GM12878 (cell line): ENCODE measurements around the gene ME2. TPM values are rescaled to one million over a fixed set of nuclear protein-coding genes. Genes with fewer than 3 reads are reported as not detected.
A peak's percentile ranks its signal among the peaks of the same experiment; 100 is the strongest.

Source experiments
- ATAC-seq: fragments of 200-7000 bp; cut with Tn5 transposase; 3 replicates; pipeline ENCODE4 v1.9.1; 2020; ENCODE audit warnings: mild to moderate bottlenecking, moderate library complexity
- BruUV-seq: library from RNA; stranded (reverse); fragments of 400-500 nt; replicated peaks from 2 replicates; lab custom pipeline; 2021; lab: Mats Ljungman, UMichigan
- CTCF ChIA-PET: fragments of 300-600 bp; sonication (Branson Sonifier 250); formaldehyde crosslinking; extraction: SDS; loops from one replicate; lab custom pipeline; 2021; ENCODE audit warnings: inconsistent platforms; lab: Yijun Ruan, JAX
- POLR2A ChIA-PET: fragments of 350-600 bp; formaldehyde crosslinking; extraction: SDS; loops from one replicate; lab custom pipeline; 2021; ENCODE audit warnings: inconsistent platforms; lab: Charles Lee
- RAD21 ChIA-PET: fragments of 300-600 bp; sonication (Branson Sonifier 250); formaldehyde crosslinking; loops from one replicate; lab custom pipeline; 2023; ENCODE audit warnings: antibody characterized with exemption; ENCODE audit not compliant: unreplicated experiment; lab: Charles Lee
- SMC1A ChIA-PET: fragments of 300-600 bp; sonication (Branson Sonifier 250); formaldehyde crosslinking; loops from one replicate; lab custom pipeline; 2023; ENCODE audit not compliant: unreplicated experiment, uncharacterized antibody; lab: Charles Lee
- DNase-seq: peaks from one replicate; pipeline ENCODE4 v3.0.0-alpha.2; 2011; ENCODE audit warnings: low read depth, low spot score
- FAIRE-seq: peaks from 3 replicates; lab custom pipeline; 2011; peaks lifted over from hg19 to GRCh38; lab: Jason Lieb, UNC
- H2AFZ ChIP-seq: 2 replicates; pipeline ENCODE4 v1.6.0; 2011; ENCODE audit warnings: low read depth, low read length, control low read depth; ENCODE audit not compliant: control insufficient read depth
- H3K27ac ChIP-seq: 2 replicates; pipeline ENCODE4 v1.5.1; 2011; ENCODE audit warnings: control low read depth; ENCODE audit not compliant: control insufficient read depth, insufficient read depth
- H3K27me3 ChIP-seq, 2 experiments: replicated peaks in 1 of 2; 2 replicates each; pipeline versions ENCODE4 v1.6.0 to v1.6.1; 2011; ENCODE audit warnings: low read length in 1 of 2; ENCODE audit not compliant: control insufficient read depth in 2 of 2, insufficient read depth in 2 of 2
- H3K36me3 ChIP-seq, 2 experiments: 2 replicates each; pipeline ENCODE4 v1.5.1; 2011; ENCODE audit warnings: low read length in 1 of 2; ENCODE audit not compliant: control insufficient read depth in 2 of 2, insufficient read depth in 2 of 2
- H3K4me1 ChIP-seq: 2 replicates; pipeline ENCODE4 v1.6.1; 2011; ENCODE audit warnings: mild to moderate bottlenecking, low read length, moderate library complexity, mixed read lengths; ENCODE audit not compliant: control insufficient read depth, insufficient read depth
- H3K4me2 ChIP-seq: 2 replicates; pipeline ENCODE4 v1.6.0; 2011; ENCODE audit warnings: control low read depth; ENCODE audit not compliant: control insufficient read depth, insufficient read depth
- H3K4me3 ChIP-seq: fragments of 200-600 bp; sonication (generic); 2 replicates; pipeline ENCODE4 v1.5.1; 2016
- H3K79me2 ChIP-seq: 2 replicates; pipeline ENCODE4 v1.6.0; 2011; ENCODE audit warnings: low read length; ENCODE audit not compliant: control insufficient read depth, insufficient read depth
- H3K9ac ChIP-seq: 2 replicates; pipeline ENCODE4 v1.8.0; 2011; ENCODE audit warnings: low read length, control low read depth, mixed read lengths; ENCODE audit not compliant: control insufficient read depth, insufficient read depth
- H3K9me3 ChIP-seq: replicated peaks from 3 replicates; pipeline ENCODE4 v1.5.1; 2011; ENCODE audit warnings: mild to moderate bottlenecking, low read length; ENCODE audit not compliant: control insufficient read depth, insufficient read depth
- H4K20me1 ChIP-seq: 2 replicates; pipeline ENCODE4 v1.6.0; 2011; ENCODE audit not compliant: control insufficient read depth, insufficient read depth
- ASH2L ChIP-seq: fragments of 300-600, 200-600 bp; sonication (generic); IDR thresholded peaks from 2 replicates; pipeline ENCODE4 v1.6.1; 2017; ENCODE audit warnings: low read depth, mild to moderate bottlenecking, borderline replicate concordance
- CHD4 ChIP-seq: fragments of 200-600 bp; sonication (generic); IDR thresholded peaks from 2 replicates; pipeline ENCODE4 v1.6.1; 2016; ENCODE audit warnings: mild to moderate bottlenecking
- FOXM1 ChIP-seq: IDR thresholded peaks from 2 replicates; pipeline ENCODE4 v1.6.1; 2012; ENCODE audit warnings: low read depth, mild to moderate bottlenecking, inconsistent platforms, low read length, moderate library complexity
- IKZF1 ChIP-seq: fragments of 450-650 bp; conservative IDR thresholded peaks from 2 replicates; pipeline ENCODE4 v1.6.1; 2017; ENCODE audit warnings: antibody characterized with exemption, mild to moderate bottlenecking
- KDM1A ChIP-seq: fragments of 200-600 bp; sonication (generic); IDR thresholded peaks from 2 replicates; pipeline ENCODE4 v1.6.1; 2016; ENCODE audit warnings: borderline replicate concordance
- MTA2 ChIP-seq: fragments of 450-650 bp; IDR thresholded peaks from 2 replicates; pipeline ENCODE4 v1.6.1; 2016; ENCODE audit warnings: low read depth, mild to moderate bottlenecking, moderate library complexity
- MYB ChIP-seq: fragments of 150-350 bp; IDR thresholded peaks from 2 replicates; pipeline ENCODE4 v1.6.1; 2014; ENCODE audit warnings: mild to moderate bottlenecking, low read depth, low read length, borderline replicate concordance
- NFXL1 ChIP-seq: fragments of 450-650 bp; IDR thresholded peaks from 2 replicates; pipeline ENCODE4 v1.6.1; 2017; ENCODE audit warnings: antibody characterized with exemption, mild to moderate bottlenecking, borderline replicate concordance
- NR2C2 ChIP-seq: IDR thresholded peaks from 2 replicates; pipeline ENCODE4 v1.6.1; 2011; ENCODE audit warnings: borderline replicate concordance, low read depth; ENCODE audit not compliant: control insufficient read depth, insufficient read length
- RAD21 ChIP-seq: IDR thresholded peaks from 2 replicates; pipeline ENCODE4 v1.6.1; 2011; ENCODE audit warnings: mild to moderate bottlenecking, low read depth, low read length, moderate library complexity; ENCODE audit not compliant: insufficient read depth
- SREBF1 ChIP-seq: IDR thresholded peaks from 2 replicates; pipeline ENCODE4 v1.6.1; 2012; ENCODE audit warnings: mild to moderate bottlenecking, low read length
- STAT3 ChIP-seq: IDR thresholded peaks from 2 replicates; pipeline ENCODE4 v1.6.1; 2011; ENCODE audit warnings: low read depth, low read length, improper control_type of control experiment
- TCF12 ChIP-seq: IDR thresholded peaks from 2 replicates; pipeline ENCODE4 v1.6.1; 2011; ENCODE audit warnings: low read depth, mild to moderate bottlenecking, low read length
- ZNF384 ChIP-seq: IDR thresholded peaks from 2 replicates; pipeline ENCODE4 v1.6.1; 2012; ENCODE audit warnings: low read depth, mild to moderate bottlenecking, low read length, improper control_type of control experiment, borderline replicate concordance
- ZNF622 ChIP-seq: fragments of 450-650 bp; IDR thresholded peaks from 2 replicates; pipeline ENCODE4 v1.6.1; 2017; ENCODE audit warnings: mild to moderate bottlenecking, inconsistent platforms
- whole genome bisulfite sequencing: methylation state at CpG from one replicate; pipeline ENCODE4 v1.1.6; 2016; ENCODE audit warnings: low lambda C conversion rate; ENCODE audit not compliant: insufficient replicate concordance, insufficient coverage; ENCODE audit errors: missing lambda C conversion rate; 5-methylcytosine and 5-hydroxymethylcytosine counted together
- in situ Hi-C: fragments of 300-500 bp; cut with MboI; formaldehyde crosslinking; loops from 9 replicates; pipeline ENCODE4 v1.14.3; 2018; ENCODE audit warnings: mixed read lengths
- intact Hi-C: fragments of 100-400 bp; cut with micrococcal nuclease; formaldehyde crosslinking; loops from one replicate; pipeline ENCODE4 v1.14.2; 2022; ENCODE audit not compliant: unreplicated experiment
- polyA plus RNA-seq, 11 experiments: library from polyadenylated mRNA; depleted of rRNA in 4 of 11; unstranded in 6 of 11; stranded (reverse) in 5 of 11; fragments of >200 nt; fragmentation: Nextera tagmentation in 4 of 11; fragmentation: Illumina TruSeq in 1 of 11; extraction: Ambion mirVana in 4 of 11; extraction: Trizol in 1 of 11; gene quantifications; 1 replicate in 1 of 11; 2 replicates in 10 of 11; pipeline versions ENCODE4 v1.2.1 to v1.2.3, GENCODE V29; 2011 to 2016; ENCODE audit warnings: inconsistent platforms in 2 of 11, missing spikeins in 2 of 11, low read depth in 1 of 11
- total RNA-seq, 4 experiments: library from RNA; depleted of rRNA in 3 of 4; stranded (reverse); fragments of >200 nt in 3 of 4; fragmentation: Illumina TruSeq in 1 of 4; extraction: Trizol in 1 of 4; gene quantifications; 2 replicates each; pipeline versions ENCODE4 v1.2.1 to v1.2.3, GENCODE V29; 2013 to 2021
- TF ChIP-seq, protein P1 (sequence below): fragments of 450-650 bp; IDR thresholded peaks from 2 replicates; pipeline ENCODE4 v1.6.1; 2017; ENCODE audit warnings: mild to moderate bottlenecking, moderate library complexity
- TF ChIP-seq, protein P2 (sequence below), 3 experiments: IDR thresholded peaks in 2 of 3; conservative IDR thresholded peaks in 1 of 3; 2 replicates each; pipeline ENCODE4 v1.5.1; 2011; ENCODE audit warnings: low read depth in 3 of 3, low read length in 3 of 3, mild to moderate bottlenecking in 3 of 3, control low read depth in 2 of 3, moderate library complexity in 2 of 3, inconsistent platforms in 1 of 3, mixed read lengths in 1 of 3; ENCODE audit not compliant: control insufficient read depth in 2 of 3, insufficient read depth in 1 of 3; ENCODE audit errors: extremely low read depth in 1 of 3

ME2 gene
- total and polyA plus RNA-seq, 10 of the 15 experiments (the other 5 are each of a cell fraction or from before 2014, with no cell fraction given), result 41.3 to 155 (median 133) TPM

DNA sequence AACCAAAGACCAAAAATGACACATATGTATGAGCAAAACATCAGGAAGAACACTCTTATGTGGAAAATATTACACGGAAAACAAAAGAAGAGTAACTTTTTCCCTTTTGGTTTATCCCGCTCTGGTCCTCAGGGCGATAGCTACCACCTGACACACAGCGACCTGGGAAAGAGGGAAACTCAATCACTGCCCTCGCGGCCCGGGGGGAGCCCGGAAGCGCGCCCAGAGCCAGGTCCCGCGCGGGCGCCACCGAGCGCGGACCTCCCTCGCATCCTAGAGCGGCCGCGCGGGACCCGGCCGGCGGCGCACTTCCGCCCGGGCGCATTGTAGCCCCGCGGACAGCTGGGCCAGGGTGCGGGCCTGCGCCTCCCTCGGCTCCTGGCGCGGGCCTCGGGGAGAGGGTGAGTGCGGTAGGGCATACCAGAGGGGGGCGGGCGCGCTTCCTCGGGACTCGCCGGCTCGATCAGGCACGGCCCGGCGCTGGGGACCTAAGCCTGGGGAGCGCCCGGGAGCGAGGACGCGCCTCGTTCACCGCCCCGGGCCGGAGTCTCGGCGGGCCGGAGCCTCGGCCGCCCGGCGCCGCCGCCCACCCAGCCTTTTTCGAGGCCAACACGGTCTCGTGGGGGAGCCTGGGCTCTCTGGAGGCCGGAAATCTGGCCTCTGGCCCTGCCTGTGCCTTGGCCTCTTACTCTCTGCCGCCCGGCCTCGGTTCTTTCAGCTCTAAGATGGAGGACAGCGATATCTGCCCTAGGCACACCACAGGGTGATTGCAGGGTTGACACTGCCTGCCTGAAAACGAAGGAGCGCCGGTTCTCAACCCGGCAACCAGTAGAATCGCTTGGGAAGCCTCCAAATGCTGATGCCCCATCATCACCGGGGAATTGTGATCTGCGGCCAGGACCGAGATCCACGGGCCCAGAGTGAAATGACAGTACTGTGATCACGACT lies 89.1 kb downstream of the ME2 start, which contains the start of gene ELAC1:
Gene ELAC1, plus strand, starts transcription at position 327 of the 948 bp plus-strand sequence. CDS start 6,365 bp downstream, outside the sequence.
- H3K27me3 ChIP-seq, result no peaks in the 10 kb centered on the region
- ATAC-seq, result peak; percentile 96
- peak within 1 kb of the TSS; percentile 89 for H3K4me2 ChIP-seq
- RAD21 ChIA-PET, result interaction anchor here (0.7 to 1.3 kb wide), 3 partner anchors 62 to 86 kb away, joined by 3 read pairs; partner anchors contain the start of gene SMAD4
- WGBS, result under 1% methylated on average over 58 of the region's 84 CpGs
- CTCF ChIA-PET, result interaction anchor here (0.5 to 1.4 kb wide), 6 partner anchors 60 to 96 kb away, joined by 3 to 8 read pairs (median 4); no protein-coding TSS in a partner anchor
- H2AFZ ChIP-seq, result peak within 1 kb of the TSS; percentile 98
- SMC1A ChIA-PET, result interaction anchor here (1.0 to 1.5 kb wide), 4 partner anchors 13 to 222 kb away, joined by 3 to 4 read pairs (median 3); no protein-coding TSS in a partner anchor
- peaks cover 5% of the 10 kb centered on the region for H3K4me1 ChIP-seq
- peak within 1 kb of the TSS; percentile 74 for H3K4me3 ChIP-seq
- H3K36me3 ChIP-seq, result no peaks in the 10 kb centered on the region
- H3K9ac ChIP-seq, result peak within 1 kb of the TSS; percentile 97
- H3K79me2 ChIP-seq, result peaks cover 19% of the 10 kb centered on the region
- POLR2A ChIA-PET, result interaction anchor here (0.9 to 2.0 kb wide), 8 partner anchors 13 to 136 kb away, joined by 3 to 7 read pairs (median 4); partner anchors contain the start of genes ME2 and SMAD4
- no TSS peak for BruUV-seq
- FAIRE-seq, result peak; percentile 71
- in situ Hi-C loops, result no loop called here
- H3K9me3 ChIP-seq, result no peaks in the 10 kb centered on the region; the same call in 2 of the 3 replicates
- peak; percentile 20 for DNase-seq
- no peaks in the 10 kb centered on the region for H4K20me1 ChIP-seq
- intact Hi-C loops, result loop anchor here (1.0 to 5.0 kb wide), 4 partner anchors 63 to 229 kb away; partner anchors contain the start of genes ME2 and MEX3C
- H3K27ac ChIP-seq, result peak within 1 kb of the TSS; percentile 89
- TF ChIP-seq NFXL1 (0 out of 2 replicates have a peak, but pooled peaks have one; percentile 46), ZNF384 (no peak), STAT3 (no peak), IKZF1 (peak; percentile 91), ASH2L (peak; percentile 88; the same call in 1 of the 2 replicates), CHD4 (no peak), ZNF622 (no peak), MYB (no peak), NR2C2 (no peak), TCF12 (peak; percentile 69; the same call in 1 of the 2 replicates), MTA2 (no peak), KDM1A (no peak), SREBF1 (no peak), FOXM1 (no peak), RAD21 (no peak)
- TF ChIP-seq, protein P1, sequence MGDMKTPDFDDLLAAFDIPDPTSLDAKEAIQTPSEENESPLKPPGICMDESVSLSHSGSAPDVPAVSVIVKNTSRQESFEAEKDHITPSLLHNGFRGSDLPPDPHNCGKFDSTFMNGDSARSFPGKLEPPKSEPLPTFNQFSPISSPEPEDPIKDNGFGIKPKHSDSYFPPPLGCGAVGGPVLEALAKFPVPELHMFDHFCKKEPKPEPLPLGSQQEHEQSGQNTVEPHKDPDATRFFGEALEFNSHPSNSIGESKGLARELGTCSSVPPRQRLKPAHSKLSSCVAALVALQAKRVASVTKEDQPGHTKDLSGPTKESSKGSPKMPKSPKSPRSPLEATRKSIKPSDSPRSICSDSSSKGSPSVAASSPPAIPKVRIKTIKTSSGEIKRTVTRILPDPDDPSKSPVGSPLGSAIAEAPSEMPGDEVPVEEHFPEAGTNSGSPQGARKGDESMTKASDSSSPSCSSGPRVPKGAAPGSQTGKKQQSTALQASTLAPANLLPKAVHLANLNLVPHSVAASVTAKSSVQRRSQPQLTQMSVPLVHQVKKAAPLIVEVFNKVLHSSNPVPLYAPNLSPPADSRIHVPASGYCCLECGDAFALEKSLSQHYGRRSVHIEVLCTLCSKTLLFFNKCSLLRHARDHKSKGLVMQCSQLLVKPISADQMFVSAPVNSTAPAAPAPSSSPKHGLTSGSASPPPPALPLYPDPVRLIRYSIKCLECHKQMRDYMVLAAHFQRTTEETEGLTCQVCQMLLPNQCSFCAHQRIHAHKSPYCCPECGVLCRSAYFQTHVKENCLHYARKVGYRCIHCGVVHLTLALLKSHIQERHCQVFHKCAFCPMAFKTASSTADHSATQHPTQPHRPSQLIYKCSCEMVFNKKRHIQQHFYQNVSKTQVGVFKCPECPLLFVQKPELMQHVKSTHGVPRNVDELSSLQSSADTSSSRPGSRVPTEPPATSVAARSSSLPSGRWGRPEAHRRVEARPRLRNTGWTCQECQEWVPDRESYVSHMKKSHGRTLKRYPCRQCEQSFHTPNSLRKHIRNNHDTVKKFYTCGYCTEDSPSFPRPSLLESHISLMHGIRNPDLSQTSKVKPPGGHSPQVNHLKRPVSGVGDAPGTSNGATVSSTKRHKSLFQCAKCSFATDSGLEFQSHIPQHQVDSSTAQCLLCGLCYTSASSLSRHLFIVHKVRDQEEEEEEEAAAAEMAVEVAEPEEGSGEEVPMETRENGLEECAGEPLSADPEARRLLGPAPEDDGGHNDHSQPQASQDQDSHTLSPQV, result no peak
- TF ChIP-seq, protein P2, sequence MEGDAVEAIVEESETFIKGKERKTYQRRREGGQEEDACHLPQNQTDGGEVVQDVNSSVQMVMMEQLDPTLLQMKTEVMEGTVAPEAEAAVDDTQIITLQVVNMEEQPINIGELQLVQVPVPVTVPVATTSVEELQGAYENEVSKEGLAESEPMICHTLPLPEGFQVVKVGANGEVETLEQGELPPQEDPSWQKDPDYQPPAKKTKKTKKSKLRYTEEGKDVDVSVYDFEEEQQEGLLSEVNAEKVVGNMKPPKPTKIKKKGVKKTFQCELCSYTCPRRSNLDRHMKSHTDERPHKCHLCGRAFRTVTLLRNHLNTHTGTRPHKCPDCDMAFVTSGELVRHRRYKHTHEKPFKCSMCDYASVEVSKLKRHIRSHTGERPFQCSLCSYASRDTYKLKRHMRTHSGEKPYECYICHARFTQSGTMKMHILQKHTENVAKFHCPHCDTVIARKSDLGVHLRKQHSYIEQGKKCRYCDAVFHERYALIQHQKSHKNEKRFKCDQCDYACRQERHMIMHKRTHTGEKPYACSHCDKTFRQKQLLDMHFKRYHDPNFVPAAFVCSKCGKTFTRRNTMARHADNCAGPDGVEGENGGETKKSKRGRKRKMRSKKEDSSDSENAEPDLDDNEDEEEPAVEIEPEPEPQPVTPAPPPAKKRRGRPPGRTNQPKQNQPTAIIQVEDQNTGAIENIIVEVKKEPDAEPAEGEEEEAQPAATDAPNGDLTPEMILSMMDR (IDR thresholded peaks at IDR 0.05 in 2 of 3, conservative IDR thresholded peaks at IDR 0.05 in 1 of 3; ENCODE audit: control insufficient read depth in 2 of 3, extremely low read depth in 1 of 3, insufficient read depth in 1 of 3, low read depth in 3 of 3, low read length in 3 of 3), result no peak
